HG03575 (cell line): Measurements from ENCODE around the gene MAD2L2.

Source experiments
- ATAC-seq: cut with Tn5 transposase; IDR thresholded peaks from one replicate; pipeline ENCODE4 v1.9.1; 2021; ENCODE audit not compliant: unreplicated experiment, insufficient number of reproducible peaks, low FRiP score; ENCODE audit errors: extremely low read depth

The MAD2L2 gene

GRCh38 chr1:11707621-11708276, 26.8 kb upstream of the MAD2L2 start:
- ATAC-seq: no peak

GRCh38 chr1:11706292-11706691, 25.3 kb upstream of the MAD2L2 start:
- ATAC-seq: no peak

- ATAC-seq: no peak
These were observed 24.6 kb upstream of the MAD2L2 start for GRCh38 chr1:11705596-11705995.

- ATAC-seq: no peak
These were observed 23.9 kb upstream of the MAD2L2 start for GRCh38 chr1:11704691-11705475.

GRCh38 chr1:11704194-11704529, 23.2 kb upstream of the MAD2L2 start:
- no peak for ATAC-seq

DNA sequence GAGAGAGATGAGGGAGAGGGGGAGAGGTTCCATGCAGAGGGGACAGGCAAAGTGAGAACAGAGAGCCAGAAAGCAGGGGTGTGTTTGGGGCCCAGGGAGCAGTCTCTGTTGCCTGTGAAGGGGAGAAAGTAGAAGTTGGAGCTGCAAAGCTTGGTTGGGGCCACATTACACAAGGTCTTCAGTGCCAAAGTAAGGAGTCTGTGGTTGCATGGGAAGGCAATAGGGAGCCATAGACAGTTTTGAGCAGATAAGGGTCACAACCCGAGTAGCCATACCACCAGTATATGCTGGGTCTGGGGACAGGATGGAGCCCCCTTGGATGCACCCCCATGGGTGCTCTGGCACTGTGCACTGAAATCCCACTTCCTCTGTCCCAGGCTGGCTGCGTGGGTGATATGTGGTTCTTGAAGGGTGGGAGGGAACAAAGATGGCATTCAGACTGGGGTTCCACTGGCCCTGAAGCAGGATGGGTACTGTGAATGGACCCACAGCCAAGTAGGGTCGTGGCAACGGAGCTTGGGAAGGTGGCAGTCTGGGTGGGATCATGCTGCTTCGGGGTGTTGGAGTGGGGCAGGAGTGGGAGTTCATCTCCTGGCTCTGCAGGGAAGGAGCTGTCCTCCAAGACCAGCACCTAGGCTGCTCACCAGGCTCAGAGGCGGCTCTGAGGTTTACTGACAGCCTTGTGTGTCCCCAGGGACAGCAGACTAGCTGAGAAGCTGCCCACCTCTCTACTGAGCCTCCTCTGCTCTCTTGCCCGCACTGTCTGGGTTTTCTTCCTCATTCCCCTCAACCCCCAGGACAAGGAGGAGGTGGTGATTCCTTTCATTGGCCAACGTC, 22.6 kb upstream of the MAD2L2 start:
- ATAC-seq: no peak

DNA sequence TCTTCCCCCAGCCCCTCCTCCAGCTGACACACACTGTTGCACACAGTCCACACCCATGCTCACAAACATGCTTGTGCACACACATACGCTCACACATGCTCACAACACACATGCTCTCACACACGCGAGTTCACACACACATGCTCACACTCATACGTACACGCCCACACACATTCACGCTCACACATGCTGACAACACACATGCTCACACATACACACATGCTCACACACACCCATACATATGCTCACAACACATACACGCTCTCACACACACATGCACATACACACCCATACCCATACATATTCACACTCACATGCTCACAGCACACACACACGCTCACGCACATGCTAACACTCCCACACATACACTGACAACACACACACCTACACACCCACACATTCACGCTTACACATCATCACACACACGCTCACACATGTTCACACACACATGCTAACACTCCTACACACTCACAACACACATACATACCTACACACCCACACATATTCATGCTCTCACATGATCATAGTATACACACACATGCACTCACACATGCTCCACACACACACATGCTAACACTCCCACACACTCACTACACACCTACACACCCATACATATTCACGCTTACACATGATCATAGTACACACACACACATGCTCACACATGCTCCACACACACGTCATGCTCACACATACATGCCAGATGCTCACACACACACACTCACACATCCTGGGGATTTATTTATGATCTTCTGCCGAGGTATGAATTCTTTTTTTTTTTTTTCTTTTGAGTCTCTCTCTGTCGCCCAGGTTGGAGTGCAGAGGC, 21.2 kb upstream of the MAD2L2 start:
- no peak for ATAC-seq

- ATAC-seq: no peak
These were observed 20.6 kb upstream of the MAD2L2 start for GRCh38 chr1:11701551-11701961.

DNA sequence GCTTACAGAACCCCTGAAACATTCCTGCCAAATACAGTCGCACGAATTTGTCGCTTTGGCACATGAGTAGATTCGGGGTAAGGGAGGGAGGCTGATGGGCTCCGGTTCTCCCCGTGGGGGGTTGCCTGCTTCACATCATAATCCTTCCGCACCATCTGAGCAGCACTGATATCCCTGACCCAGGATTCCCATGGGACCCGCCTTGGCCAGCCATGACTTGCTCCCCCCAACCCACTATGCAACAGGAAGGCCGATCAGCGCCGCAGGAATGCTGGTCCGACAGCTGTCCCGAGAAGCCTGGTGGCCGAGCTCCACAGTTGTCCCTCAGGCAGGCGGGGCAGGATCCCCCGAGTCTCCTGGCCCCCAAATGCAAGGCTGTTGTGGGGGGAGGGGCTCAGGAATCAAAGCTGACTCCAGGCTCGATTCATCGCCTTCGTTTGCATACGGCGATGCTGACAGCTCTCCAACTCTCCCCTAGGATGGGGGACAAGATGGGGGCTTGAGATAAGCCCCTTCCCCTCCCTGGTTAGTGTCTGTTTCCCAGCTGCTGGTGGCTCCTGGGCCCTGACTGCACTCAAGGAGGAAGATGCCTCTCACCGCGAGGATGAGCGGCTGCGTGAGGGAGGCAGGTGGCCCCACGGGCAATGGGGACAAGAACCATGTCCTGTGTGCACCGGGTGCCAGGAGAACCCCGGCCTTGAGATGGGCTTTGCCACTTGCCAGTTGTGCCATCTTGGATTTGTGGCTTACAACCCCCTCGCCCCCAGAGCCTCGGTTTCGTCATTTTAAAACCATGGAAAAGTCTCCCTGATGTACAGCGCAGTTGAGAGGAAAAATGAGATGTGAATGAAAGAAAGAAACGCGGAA, 19.9 kb upstream of the MAD2L2 start:
- ATAC-seq: no peak

DNA sequence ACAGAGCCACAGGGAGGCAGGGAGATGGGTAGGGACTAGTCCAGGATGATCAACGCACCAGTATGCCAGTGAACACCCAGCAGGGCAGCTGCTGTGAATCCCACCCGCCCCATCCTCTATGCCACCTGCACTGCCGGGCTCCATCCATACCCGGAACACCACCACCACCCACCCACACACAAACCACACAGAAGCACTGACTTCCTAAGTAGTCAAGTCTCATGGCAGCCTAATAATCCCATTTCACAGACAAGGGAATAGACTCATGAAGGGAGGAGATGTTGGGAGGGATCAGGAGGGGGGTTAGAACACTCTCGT, 16.9 kb upstream of the MAD2L2 start:
- no peak for ATAC-seq

DNA sequence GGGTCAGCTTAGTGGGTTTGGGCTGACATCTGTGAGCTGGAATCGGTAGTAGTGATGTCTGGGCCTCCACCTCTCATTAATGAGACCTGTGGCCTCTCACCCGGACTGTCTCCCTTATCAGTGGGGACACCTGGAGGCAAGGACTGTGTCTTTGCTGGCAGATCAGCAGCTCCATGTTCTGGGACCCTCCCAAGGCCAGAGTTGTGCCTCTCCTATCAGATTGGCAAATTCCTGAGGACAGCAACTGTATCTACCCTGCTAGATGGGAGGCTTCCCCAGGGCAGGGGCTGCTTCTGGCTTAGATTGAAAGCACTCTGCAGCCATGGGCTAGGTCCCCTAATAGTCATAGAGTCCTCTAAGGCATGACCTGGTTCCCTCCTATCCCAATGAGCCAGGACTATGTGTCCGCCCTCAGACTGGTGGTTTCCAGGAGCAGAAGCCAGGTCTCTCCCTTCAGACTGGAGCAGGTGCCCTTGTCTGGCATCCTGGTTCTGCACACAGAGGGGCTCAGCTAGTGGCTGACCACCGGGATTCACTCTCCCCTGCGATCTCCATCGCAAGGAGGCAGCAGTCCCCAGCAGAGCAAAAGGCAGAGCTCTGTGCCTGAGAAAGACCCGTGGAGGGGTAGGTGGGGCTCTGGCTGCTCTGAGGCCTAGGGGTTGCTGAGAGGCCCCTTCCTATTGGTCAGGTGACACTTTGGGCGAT, 16.4 kb upstream of the MAD2L2 start:
- ATAC-seq: no peak

- ATAC-seq: no peak
These were observed 14.9 kb upstream of the MAD2L2 start for GRCh38 chr1:11695861-11696260.

GRCh38 chr1:11693917-11694316, 13.0 kb upstream of the MAD2L2 start:
- no peak for ATAC-seq

DNA sequence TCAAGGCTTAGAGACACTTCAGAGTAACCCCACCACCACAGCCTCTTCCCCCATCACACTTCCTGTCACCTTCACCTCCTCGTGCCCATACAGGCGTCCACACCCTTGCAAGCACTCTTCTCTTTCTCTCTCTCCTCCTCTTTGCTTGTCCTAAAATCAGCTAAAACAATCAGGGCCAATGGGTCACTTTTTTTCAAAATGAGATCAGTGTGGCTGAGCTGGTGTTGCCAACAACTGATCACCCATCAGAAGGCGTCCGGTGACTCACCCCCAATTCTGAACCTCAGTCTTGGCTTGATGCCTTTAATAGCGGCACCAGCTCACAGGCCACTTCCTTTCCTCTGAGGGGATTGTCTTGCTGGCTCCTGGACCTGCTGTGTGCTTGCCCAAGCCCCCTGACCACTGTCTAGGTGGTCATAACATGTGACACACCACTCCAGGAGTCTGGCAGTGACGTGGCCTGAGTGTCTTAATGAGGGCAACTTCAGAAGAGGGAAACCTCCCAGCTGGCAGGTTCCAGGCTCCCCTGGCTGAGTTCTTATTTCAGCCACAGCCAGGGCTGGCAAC, 12.2 kb upstream of the MAD2L2 start:
- ATAC-seq: no peak

DNA sequence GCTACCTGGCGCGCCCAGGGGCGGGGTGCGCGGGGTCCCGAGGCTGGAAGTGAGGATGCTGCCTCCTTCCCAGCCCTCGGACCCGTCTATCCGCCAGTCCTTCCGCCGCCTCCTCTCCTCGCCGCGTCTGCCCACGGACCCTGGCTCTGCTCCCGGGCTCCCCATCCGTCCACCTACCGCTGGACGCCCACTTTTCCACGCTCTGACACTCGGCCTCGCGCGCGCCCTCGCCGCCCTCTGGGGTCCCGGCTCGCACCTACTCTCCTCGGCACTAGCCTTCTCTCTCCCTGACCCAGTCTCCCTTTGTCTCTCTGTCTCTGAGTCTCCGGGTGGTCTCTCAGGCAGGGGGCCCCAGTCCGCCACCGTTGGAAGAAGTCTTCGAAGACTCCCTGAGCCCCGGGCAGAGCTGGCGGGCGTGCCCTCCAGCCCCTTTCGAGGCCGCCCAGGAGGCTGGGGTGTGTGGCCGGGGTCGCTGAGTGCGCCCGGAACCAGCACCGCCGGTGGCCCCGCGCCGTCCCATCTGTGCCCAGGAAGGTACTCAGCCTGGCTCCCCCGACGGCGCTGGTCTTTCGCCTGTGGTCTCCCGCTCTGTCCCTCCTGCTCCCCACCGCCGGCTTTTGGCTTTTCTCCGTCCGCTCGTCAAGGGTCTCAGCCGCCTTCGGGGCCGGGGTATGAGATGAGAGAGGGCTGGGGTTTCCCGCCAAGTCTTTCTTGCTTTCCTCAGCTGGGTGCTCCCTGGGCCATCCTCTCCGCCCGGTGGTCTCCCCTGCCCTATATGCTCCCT, 11.2 kb upstream of the MAD2L2 start:
- ATAC-seq: no peak

- ATAC-seq: no peak
These were observed 10.5 kb upstream of the MAD2L2 start, which contains the start of gene DRAXIN for GRCh38 chr1:11691302-11691914. Gene DRAXIN (plus strand): TSS chr1:11691710. CDS start chr1:11706259, 14,549 bp downstream.
